Central memory CD8-positive, alpha-beta T cell (primary cell): ENCODE measurements around the gene ATXN1.
"Not testable (repeated sequence)": the region's sequence is repeated elsewhere in the genome, so short reads cannot be mapped to it uniquely, and the experiment has no call there.

ENCODE experiments used
- ATAC-seq: fragments of 150-1000 bp; cut with Tn5 transposase; replicated peaks from 2 replicates; pipeline ENCODE4 v1.10.0; 2022; ENCODE audit warnings: mild to moderate bottlenecking, moderate FRiP score, moderate number of reproducible peaks; ENCODE audit not compliant: poor library complexity, severe bottlenecking; ENCODE audit errors: extremely low read depth
- DNase-seq, 2 donors: peaks; one replicate each; pipeline ENCODE4 v3.0.0; 2021; ENCODE audit warnings: low spot score in 2 of 2
- H3K27ac Mint-ChIP-seq: one replicate; pipeline ENCODE4 v1.8.0; 2022; ENCODE audit warnings: low read depth, mild to moderate bottlenecking, moderate library complexity, mixed read lengths
- H3K27me3 Mint-ChIP-seq: one replicate; pipeline ENCODE4 v1.8.0; 2022; ENCODE audit warnings: mixed read lengths
- H3K36me3 Mint-ChIP-seq: one replicate; pipeline ENCODE4 v1.8.0; 2022; ENCODE audit warnings: mild to moderate bottlenecking, moderate library complexity, mixed read lengths; ENCODE audit not compliant: insufficient read depth
- H3K4me1 Mint-ChIP-seq: one replicate; pipeline ENCODE4 v1.8.0; 2022; ENCODE audit warnings: mixed read lengths
- H3K4me3 Mint-ChIP-seq: one replicate; pipeline ENCODE4 v1.8.0; 2022; ENCODE audit warnings: mild to moderate bottlenecking, moderate library complexity, mixed read lengths
- H3K9me3 Mint-ChIP-seq: one replicate; pipeline ENCODE4 v1.8.0; 2022; ENCODE audit warnings: mixed read lengths

ATXN1 gene

GRCh38 chr6:16716321-16716858, 44.9 kb downstream of the ATXN1 start:
- H3K27ac Mint-ChIP-seq, result no peak overlapping the region
- H3K4me3 Mint-ChIP-seq, result no peak overlapping the region
- peaks cover 50% of the 10 kb centered on the region for H3K4me1 Mint-ChIP-seq

GRCh38 chr6:16713597-16713996, 47.7 kb downstream of the ATXN1 start:
- no peaks in the 10 kb centered on the region for H3K27me3 Mint-ChIP-seq
- peak overlapping the region; percentile 68 for H3K4me3 Mint-ChIP-seq
- no peaks in the 10 kb centered on the region for H3K9me3 Mint-ChIP-seq
- DNase-seq (no peak), ATAC-seq (no peak)
- peaks cover 32% of the 10 kb centered on the region for H3K4me1 Mint-ChIP-seq
- peaks cover 14% of the 10 kb centered on the region for H3K36me3 Mint-ChIP-seq
- H3K27ac Mint-ChIP-seq, result peak overlapping the region; percentile 90

More at GRCh38 chr6:16716321-16716858, 44.9 kb downstream of the ATXN1 start:
- Mint-ChIP-seq H3K36me3 (peaks cover 18% of the 10 kb centered on the region), H3K27me3 (no peaks in the 10 kb centered on the region), H3K9me3 (no peaks in the 10 kb centered on the region)
- DNase-seq, result no peak
- ATAC-seq, result no peak

- Mint-ChIP-seq H3K4me3 (peak overlapping the region; percentile 68), H3K36me3 (peaks cover 14% of the 10 kb centered on the region), H3K27me3 (no peaks in the 10 kb centered on the region), H3K27ac (peak overlapping the region; percentile 90), H3K4me1 (peaks cover 33% of the 10 kb centered on the region), H3K9me3 (no peaks in the 10 kb centered on the region)
- peak; percentile 27 for ATAC-seq
- DNase-seq, result no peak
These were observed 48.3 kb downstream of the ATXN1 start for GRCh38 chr6:16712931-16713484.

- Mint-ChIP-seq H3K4me3 (peak overlapping the region; percentile 68), H3K27me3 (no peaks in the 10 kb centered on the region), H3K4me1 (peaks cover 39% of the 10 kb centered on the region), H3K36me3 (peaks cover 12% of the 10 kb centered on the region), H3K27ac (peak overlapping the region; percentile 90), H3K9me3 (no peaks in the 10 kb centered on the region)
- ATAC-seq (peak; percentile 80), DNase-seq (no peak)
These were observed 48.9 kb downstream of the ATXN1 start for GRCh38 chr6:16712255-16712930.

GRCh38 chr6:16711546-16712254, 49.6 kb downstream of the ATXN1 start:
- DNase-seq (peak in 1 of 2 donors; percentile 36), ATAC-seq (peak; percentile 47)
- H3K27me3 Mint-ChIP-seq, result no peaks in the 10 kb centered on the region
- peaks cover 46% of the 10 kb centered on the region for H3K4me1 Mint-ChIP-seq
- H3K4me3 Mint-ChIP-seq, result peak overlapping the region; percentile 68
- H3K36me3 Mint-ChIP-seq, result peaks cover 9% of the 10 kb centered on the region
- peak overlapping the region; percentile 90 for H3K27ac Mint-ChIP-seq
- no peaks in the 10 kb centered on the region for H3K9me3 Mint-ChIP-seq

- Mint-ChIP-seq H3K27me3 (no peaks in the 10 kb centered on the region), H3K4me3 (no peak overlapping the region), H3K4me1 (peaks cover 53% of the 10 kb centered on the region), H3K36me3 (peaks cover 3% of the 10 kb centered on the region), H3K27ac (peak overlapping the region; percentile 61), H3K9me3 (no peaks in the 10 kb centered on the region)
- ATAC-seq (no peak), DNase-seq (no peak)
These were observed 54.1 kb downstream of the ATXN1 start for GRCh38 chr6:16706911-16707783.

- DNase-seq, H3K36me3 Mint-ChIP-seq, ATAC-seq, H3K27me3 Mint-ChIP-seq, H3K4me3 Mint-ChIP-seq, H3K9me3 Mint-ChIP-seq: not testable (repeated sequence)
- peaks cover 50% of the 10 kb centered on the region for H3K4me1 Mint-ChIP-seq
- peak overlapping the region; percentile 61 for H3K27ac Mint-ChIP-seq
These were observed 54.8 kb downstream of the ATXN1 start for GRCh38 chr6:16706491-16706890.

- Mint-ChIP-seq H3K4me1 (peaks cover 54% of the 10 kb centered on the region), H3K9me3 (no peaks in the 10 kb centered on the region), H3K4me3 (peak overlapping the region; percentile 39), H3K27me3 (no peaks in the 10 kb centered on the region), H3K36me3 (no peaks in the 10 kb centered on the region), H3K27ac (peak overlapping the region; percentile 61)
- no peak for DNase-seq
- no peak for ATAC-seq
These were observed 55.2 kb downstream of the ATXN1 start for GRCh38 chr6:16706029-16706428.

- no peak for ATAC-seq
- H3K4me3 Mint-ChIP-seq, result peak overlapping the region; percentile 71
These were observed 55.9 kb downstream of the ATXN1 start for GRCh38 chr6:16705081-16705993.

GRCh38 chr6:16704401-16705045, 56.7 kb downstream of the ATXN1 start:
- no peak for DNase-seq
- H3K36me3 Mint-ChIP-seq, result peaks cover 8% of the 10 kb centered on the region
- no peaks in the 10 kb centered on the region for H3K9me3 Mint-ChIP-seq
- no peaks in the 10 kb centered on the region for H3K27me3 Mint-ChIP-seq
- peaks cover 69% of the 10 kb centered on the region for H3K4me1 Mint-ChIP-seq
- H3K4me3 Mint-ChIP-seq, result peak overlapping the region; percentile 71
- ATAC-seq, result no peak
- peak overlapping the region; percentile 61 for H3K27ac Mint-ChIP-seq

More at GRCh38 chr6:16705081-16705993, 55.9 kb downstream of the ATXN1 start:
- Mint-ChIP-seq H3K4me1 (peaks cover 61% of the 10 kb centered on the region), H3K27me3 (no peaks in the 10 kb centered on the region), H3K9me3 (no peaks in the 10 kb centered on the region), H3K36me3 (peaks cover 5% of the 10 kb centered on the region), H3K27ac (peak overlapping the region; percentile 61)
- no peak for DNase-seq
